ENCODE results near the gene HDLBP. TPM values are rescaled to one million over a fixed set of nuclear protein-coding genes. Genes with fewer than 3 reads are reported as not detected.
A peak's percentile ranks its signal among the peaks of the same experiment; 100 is the strongest.
"Not testable (repeated sequence)": the region's sequence is repeated elsewhere in the genome, so short reads cannot be mapped to it uniquely, and the experiment has no call there.

The HDLBP gene
- polyA plus RNA-seq, 12 donors = 322 to 777 (median 352) TPM

DNA sequence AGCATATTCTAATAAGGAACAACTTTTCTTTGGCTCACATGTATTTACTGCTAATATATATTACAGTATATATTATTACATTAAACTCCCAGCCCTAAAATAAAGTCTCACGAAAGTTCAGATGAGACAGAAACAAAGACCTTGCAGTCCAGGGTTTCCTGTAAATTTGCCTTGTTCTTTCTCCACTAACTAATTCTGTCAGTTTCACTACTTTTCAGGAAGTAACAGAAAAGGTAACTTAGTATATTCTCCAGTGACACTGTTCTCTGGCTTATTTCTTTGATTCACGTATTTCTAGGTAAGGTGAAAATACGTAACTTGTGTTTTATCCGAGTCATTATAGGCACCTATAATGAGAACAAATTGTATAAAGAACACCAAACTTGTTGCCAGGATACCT, 35.2 kb downstream of the HDLBP start:
- DNase-seq = no peak

- no peak for DNase-seq
Measured at GRCh38 chr2:241279828-241280227, 35.6 kb downstream of the HDLBP start.

DNA sequence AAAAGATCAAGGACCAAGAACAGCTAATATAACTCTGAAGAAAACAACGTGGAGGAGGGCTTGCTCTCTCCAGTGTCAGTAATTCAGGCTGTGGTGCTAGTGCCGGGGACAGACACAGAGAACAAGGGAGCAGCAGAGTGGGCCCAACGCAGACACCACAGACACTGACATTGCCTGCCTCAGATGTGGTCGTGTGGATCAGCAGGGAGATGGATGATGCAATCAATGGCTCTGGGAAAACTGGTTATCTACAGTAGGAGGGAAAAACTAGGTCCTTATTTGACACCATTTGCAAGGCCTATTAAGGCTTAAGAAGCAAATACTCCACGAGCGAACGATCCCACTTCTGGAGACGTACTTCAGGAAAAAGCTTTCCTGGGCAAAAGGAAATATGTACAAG, 36.1 kb downstream of the HDLBP start:
- DNase-seq = no peak

- DNase-seq = not testable (repeated sequence)
Measured at GRCh38 chr2:241278306-241278705, 37.2 kb downstream of the HDLBP start.

DNA sequence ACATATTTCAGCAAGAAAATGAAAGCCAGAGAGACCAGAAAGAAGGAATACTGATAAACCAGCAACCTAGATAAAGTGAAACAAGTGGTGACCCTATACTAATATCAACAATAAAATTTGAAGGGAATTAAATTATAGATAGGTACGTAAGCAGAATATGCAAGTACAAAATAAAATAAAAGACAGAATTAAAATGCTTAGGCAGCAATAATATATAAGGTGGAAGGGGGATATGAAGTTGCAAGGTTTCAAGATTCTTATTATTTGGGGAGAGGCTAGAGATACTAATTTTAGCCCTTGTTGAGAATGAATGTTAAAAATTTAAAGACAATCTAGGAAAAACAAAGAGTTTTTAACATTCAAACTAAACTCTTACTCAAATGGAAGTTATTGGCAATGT, 39.6 kb downstream of the HDLBP start:
- DNase-seq = no peak

- no peak for DNase-seq
Measured at GRCh38 chr2:241275504-241275903, 40.0 kb downstream of the HDLBP start.

DNA sequence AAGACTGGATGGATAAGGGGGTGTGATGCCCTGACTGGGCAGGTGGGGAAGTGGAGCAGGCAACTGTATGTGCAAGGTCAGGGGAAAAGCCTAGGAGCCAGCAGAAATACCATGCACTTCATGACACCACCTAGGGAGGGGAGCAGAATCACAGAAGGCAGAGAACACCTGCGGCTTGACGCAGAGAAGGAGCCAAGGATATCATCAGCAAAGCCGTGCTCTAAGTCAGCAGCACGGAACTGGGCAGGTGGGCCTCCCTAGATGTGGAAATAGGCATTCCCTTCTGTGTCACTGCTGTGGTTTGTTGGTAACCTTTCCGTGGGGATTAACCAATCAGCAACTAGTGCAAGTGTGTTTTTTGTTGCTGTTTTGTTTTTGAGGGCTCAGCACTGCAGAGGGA, 41.3 kb downstream of the HDLBP start:
- no peak for DNase-seq

- no peak for DNase-seq
Measured at GRCh38 chr2:241273210-241274020, 42.1 kb downstream of the HDLBP start.

DNA sequence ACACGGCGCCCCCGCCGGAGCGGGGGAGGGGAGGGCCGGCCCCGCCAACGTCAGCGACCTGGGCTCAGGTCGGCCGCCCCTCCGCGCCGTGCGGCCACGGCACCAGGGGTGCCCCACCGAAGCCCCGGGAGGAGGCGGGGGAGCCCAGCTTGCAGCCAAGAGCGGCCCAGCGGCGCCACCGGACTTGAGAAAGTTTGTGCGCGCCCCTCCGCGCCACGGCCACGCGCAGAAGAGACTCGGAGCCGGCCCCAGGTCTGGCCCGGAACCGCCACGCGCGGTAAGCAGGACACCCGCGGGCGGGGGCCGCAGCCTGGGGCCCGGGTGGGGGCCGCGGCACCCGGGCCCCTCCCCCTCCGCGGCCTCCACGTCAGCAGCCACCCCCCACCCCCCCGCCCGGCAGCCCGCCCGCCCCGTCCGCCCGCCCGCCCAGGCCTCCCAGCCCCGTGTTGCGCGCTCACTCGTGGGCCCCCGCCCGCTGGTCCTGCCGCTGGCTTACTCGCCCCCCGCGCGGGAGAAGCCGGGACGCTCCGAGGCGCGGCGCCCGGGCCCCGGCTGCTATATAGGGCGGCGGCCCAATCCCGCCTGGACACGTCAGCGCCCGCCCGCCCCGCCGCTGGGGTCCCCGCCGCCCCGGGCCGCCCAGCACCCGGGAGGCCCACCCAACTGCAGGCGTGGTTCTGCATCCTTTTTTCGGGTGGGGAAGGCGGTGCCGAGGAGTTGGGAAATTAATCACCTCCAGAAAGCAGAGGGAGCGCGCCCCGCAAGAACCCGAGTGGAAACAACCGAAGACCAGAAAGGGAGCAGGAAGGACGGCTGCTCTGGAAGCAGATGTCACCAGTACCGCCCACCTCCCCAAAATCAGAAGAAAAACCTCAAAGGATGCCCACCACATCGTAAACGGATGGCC, 42.9 kb downstream of the HDLBP start:
- DNase-seq = peak; percentile 55

GRCh38 chr2:241271706-241272302, 43.7 kb downstream of the HDLBP start:
- DNase-seq = peak; percentile 81

- no peak for DNase-seq
Measured at GRCh38 chr2:241270531-241270930, 44.9 kb downstream of the HDLBP start.

DNA sequence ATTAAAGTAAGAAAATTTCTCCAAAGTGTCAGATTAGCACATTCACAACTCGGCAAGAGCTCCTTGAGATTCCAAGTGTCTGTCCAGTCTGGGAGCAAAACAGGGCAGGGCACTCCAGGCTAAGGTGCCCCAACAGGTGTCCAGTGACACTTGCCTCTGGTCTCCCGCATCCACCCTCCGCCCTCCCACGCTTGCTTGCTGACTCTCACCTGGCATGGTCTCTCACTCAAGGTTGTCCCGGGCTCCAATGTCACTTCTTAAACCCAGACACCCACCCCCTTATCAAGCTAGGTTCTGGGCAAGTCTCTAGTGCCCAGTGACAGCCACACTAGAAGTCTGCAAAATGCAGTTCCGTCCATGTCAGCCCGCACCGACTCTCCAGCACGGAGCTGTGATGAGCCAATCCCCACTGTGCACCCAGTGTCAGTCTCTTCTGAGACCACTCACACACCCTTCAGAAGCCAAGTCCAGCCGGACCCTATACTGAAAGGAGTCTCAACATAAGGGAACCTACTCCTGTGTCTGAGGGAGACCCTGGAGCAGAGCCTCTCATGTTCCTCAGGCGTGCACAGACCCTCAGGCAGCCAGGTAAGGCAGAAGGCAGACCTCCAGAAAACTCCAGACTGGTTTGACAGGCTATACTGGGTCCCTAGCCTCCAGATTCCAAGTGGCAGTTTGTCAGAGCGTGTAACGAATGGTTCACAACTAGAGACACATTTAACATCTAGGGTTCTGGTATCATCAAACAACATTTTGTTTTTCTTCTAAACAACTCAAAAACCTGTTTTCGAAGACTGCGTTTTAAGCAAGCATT, 45.6 kb downstream of the HDLBP start:
- no peak for DNase-seq

GRCh38 chr2:241268716-241269445, 46.6 kb downstream of the HDLBP start:
- DNase-seq = no peak

GRCh38 chr2:241268306-241268705, 47.2 kb downstream of the HDLBP start:
- no peak for DNase-seq

GRCh38 chr2:241267249-241268067, 48.0 kb downstream of the HDLBP start:
- DNase-seq = no peak

GRCh38 chr2:241265506-241265905, 50.0 kb downstream of the HDLBP start:
- no peak for DNase-seq

DNA sequence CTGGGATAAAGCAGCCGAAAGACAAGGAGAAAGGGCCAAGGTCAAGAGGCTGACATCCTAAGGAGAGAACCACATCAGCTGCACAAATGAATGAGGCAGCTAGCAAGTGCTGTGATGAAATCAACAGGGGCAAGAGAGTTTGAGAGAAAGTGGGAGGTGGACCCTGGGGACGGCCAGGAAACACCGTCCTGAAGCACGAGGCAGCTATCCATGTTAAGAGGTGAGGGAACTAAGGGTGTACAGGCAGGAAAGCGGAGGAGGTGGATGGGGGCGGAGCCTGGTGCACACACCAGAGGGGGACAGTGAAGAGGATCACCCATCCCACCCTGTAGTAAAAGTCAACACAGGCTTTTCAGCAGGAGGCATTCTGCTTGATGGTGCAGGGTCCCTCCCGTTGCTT, 52.4 kb downstream of the HDLBP start:
- DNase-seq = no peak

- no peak for DNase-seq
Measured at GRCh38 chr2:241261628-241262027, 53.8 kb downstream of the HDLBP start.

GRCh38 chr2:241260911-241261310, 54.6 kb downstream of the HDLBP start:
- no peak for DNase-seq

Data from muscle of arm (tissue), 12 donors.